Amniotic epithelial cell (primary cell): Measurements from ENCODE around the gene DDX54.
"Not testable (repeated sequence)": the region's sequence is repeated elsewhere in the genome, so short reads cannot be mapped to it uniquely, and the experiment has no call there.

Source experiments
- DNase-seq: peaks from one replicate; pipeline ENCODE4 v3.0.0-alpha.2; 2010; ENCODE audit warnings: low read depth

The DDX54 gene

GRCh38 chr12:113119980-113120669 is 65.2 kb downstream of the DDX54 start:
- no peak for DNase-seq

GRCh38 chr12:113118142-113118541 is 67.1 kb downstream of the DDX54 start:
- DNase-seq = no peak

- not testable (repeated sequence) for DNase-seq
Observed at GRCh38 chr12:113117684-113118083, 67.6 kb downstream of the DDX54 start.

GRCh38 chr12:113116875-113117274 is 68.4 kb downstream of the DDX54 start:
- DNase-seq = no peak

- no peak for DNase-seq
Observed at GRCh38 chr12:113115455-113116126, 69.7 kb downstream of the DDX54 start.

GRCh38 chr12:113114447-113115178 is 70.7 kb downstream of the DDX54 start:
- DNase-seq = no peak

GRCh38 chr12:113113397-113113796 is 71.9 kb downstream of the DDX54 start:
- no peak for DNase-seq

- no peak for DNase-seq
Observed at GRCh38 chr12:113112043-113112899, 73.0 kb downstream of the DDX54 start.

GRCh38 chr12:113111247-113111646 is 74.0 kb downstream of the DDX54 start:
- no peak for DNase-seq

- no peak for DNase-seq
Observed at GRCh38 chr12:113109872-113110599, 75.2 kb downstream of the DDX54 start.

- DNase-seq = no peak
Observed at GRCh38 chr12:113109360-113109759, 75.9 kb downstream of the DDX54 start.

GRCh38 chr12:113108308-113108707 is 77.0 kb downstream of the DDX54 start:
- no peak for DNase-seq
